CD4-positive, alpha-beta T cell (primary cell): ENCODE data around the gene KICS2. TPM values are rescaled to one million over a fixed set of nuclear protein-coding genes. Genes with fewer than 3 reads are reported as not detected.

ENCODE experiments used
- ATAC-seq: fragments of 200-7000 bp; cut with Tn5 transposase; one replicate; pipeline ENCODE4 v1.10.0; 2022; ENCODE audit warnings: mild to moderate bottlenecking; ENCODE audit not compliant: poor library complexity
- CTCF ChIA-PET: fragments of 350-600 bp; sonication (Branson Sonifier 250); formaldehyde crosslinking; loops from one replicate; lab custom pipeline; 2021; ENCODE audit warnings: antibody characterized with exemption, inconsistent platforms; lab: Charles Lee
- POLR2A ChIA-PET: fragments of 350-600 bp; sonication (Branson Sonifier 250); formaldehyde crosslinking; loops from one replicate; lab custom pipeline; 2021; ENCODE audit warnings: antibody characterized with exemption, inconsistent platforms; lab: Charles Lee
- DNase-seq, 14 experiments: peaks; one replicate each; pipeline ENCODE4 v3.0.0-alpha.2; 2013 to 2020; ENCODE audit warnings: mixed read lengths in 2 of 14
- H3K27ac ChIP-seq, 2 donors: one replicate each; pipeline versions ENCODE4 v1.5.1 to v1.7.0; 2013; ENCODE audit warnings: low read length in 2 of 2, low read depth in 1 of 2, mild to moderate bottlenecking in 1 of 2
- H3K27me3 ChIP-seq, 2 experiments: 1 replicate in 1 of 2; 2 replicates in 1 of 2; pipeline versions ENCODE4 v1.6.1 to v1.7.0; 2013; ENCODE audit warnings: low read length in 2 of 2, control low read depth in 1 of 2, mild to moderate bottlenecking in 1 of 2, moderate library complexity in 1 of 2; ENCODE audit not compliant: insufficient read depth in 2 of 2, control insufficient read depth in 1 of 2
- H3K36me3 ChIP-seq: one replicate; pipeline ENCODE4 v1.6.1; 2013; ENCODE audit warnings: low read length, control low read depth; ENCODE audit not compliant: insufficient read depth
- H3K4me1 ChIP-seq: one replicate; pipeline ENCODE4 v1.6.1; 2013; ENCODE audit warnings: low read length, control low read depth; ENCODE audit not compliant: insufficient read depth
- H3K4me3 ChIP-seq: one replicate; pipeline ENCODE4 v1.5.1; 2013; ENCODE audit warnings: mild to moderate bottlenecking, low read length, moderate library complexity
- H3K9me3 ChIP-seq, 2 experiments: 1 replicate in 1 of 2; 2 replicates in 1 of 2; pipeline versions ENCODE4 v1.6.1 to v1.7.0; 2013; ENCODE audit warnings: low read length in 2 of 2, mild to moderate bottlenecking in 2 of 2, control low read depth in 1 of 2, moderate library complexity in 1 of 2; ENCODE audit not compliant: control insufficient read depth in 1 of 2, insufficient read depth in 1 of 2
- H3K27ac Mint-ChIP-seq: one replicate; pipeline ENCODE4 v1.8.0; 2020; ENCODE audit warnings: mixed read lengths
- H3K27me3 Mint-ChIP-seq: one replicate; pipeline ENCODE4 v1.8.0; 2021; ENCODE audit warnings: mixed read lengths
- H3K36me3 Mint-ChIP-seq: one replicate; pipeline ENCODE4 v1.8.0; 2021; ENCODE audit warnings: low read depth, mixed read lengths
- H3K4me1 Mint-ChIP-seq: one replicate; pipeline ENCODE4 v1.8.0; 2021; ENCODE audit warnings: low read depth, mixed read lengths
- H3K4me3 Mint-ChIP-seq: one replicate; pipeline ENCODE4 v1.8.0; 2020; ENCODE audit warnings: mild to moderate bottlenecking, mixed read lengths
- H3K9me3 Mint-ChIP-seq: one replicate; pipeline ENCODE4 v1.8.0; 2020; ENCODE audit warnings: mixed read lengths
- intact Hi-C, 2 experiments: fragments of 100-400 bp; cut with DNase I in 1 of 2; cut with micrococcal nuclease in 1 of 2; formaldehyde crosslinking; loops; one replicate each; pipeline versions ENCODE4 v1.15.1 to v1.9.0; 2023 to 2025; cut with DNase I, micrococcal nuclease
- total RNA-seq, 174 experiments: library from RNA in 2 of 174; stranded (reverse) in 2 of 174; gene quantifications; one replicate each; pipeline ENCODE4 v1.2.3 and lab custom pipeline; 2021 to 2026
- TF ChIP-seq, protein P1 (sequence below): fragments of 200-600 bp; IDR thresholded peaks from one replicate; pipeline ENCODE4 v1.8.0; 2022; ENCODE audit warnings: antibody characterized with exemption, mild to moderate bottlenecking

KICS2 gene
- total RNA-seq, 2 experiments from 2014 or later: 13.6 to 14.0 TPM

DNA sequence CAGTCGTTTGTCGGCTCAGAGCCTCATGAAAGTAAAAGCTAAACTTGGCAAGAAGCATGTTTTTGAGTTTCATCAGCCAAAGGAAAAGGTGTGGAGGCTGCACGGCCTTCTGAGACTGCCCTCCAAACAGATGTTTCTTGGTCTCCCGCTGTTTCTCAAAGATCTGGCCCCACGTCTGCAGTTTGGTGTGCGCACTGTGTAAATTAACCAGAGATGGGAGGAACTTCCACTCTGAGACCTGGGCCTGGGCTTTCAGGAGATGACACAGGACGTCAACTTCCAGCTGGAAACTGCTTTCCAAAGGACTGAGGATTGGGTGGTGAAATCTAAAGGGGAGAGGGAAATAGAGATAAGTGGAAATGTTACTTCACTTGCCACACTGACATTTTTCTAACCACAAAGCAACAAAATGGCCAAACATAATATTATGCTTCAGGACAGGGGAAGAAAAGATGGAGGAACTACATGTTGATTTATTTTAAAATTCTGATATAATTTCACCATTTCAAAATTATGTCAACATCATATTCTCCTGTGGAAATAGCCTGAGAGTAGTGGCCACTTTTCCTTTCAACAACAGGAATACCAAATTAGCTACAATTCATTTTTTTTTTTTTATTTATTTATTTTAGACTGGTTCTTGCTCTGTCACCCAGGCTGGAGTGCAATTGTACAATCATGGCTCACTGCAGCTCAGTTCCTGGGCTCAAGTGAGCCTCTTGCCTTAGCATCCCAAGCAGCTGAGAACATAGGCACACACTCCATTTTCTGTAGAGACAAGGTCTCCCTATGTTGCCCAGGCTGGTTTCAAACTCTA, 27.6 kb downstream of the KICS2 start:
- H3K4me1 ChIP-seq: no peaks in the 10 kb centered on the region
- H3K4me3 ChIP-seq: no peak overlapping the region
- intact Hi-C loops: no loop called here
- DNase-seq: no peak
- Mint-ChIP-seq H3K9me3 (no peaks in the 10 kb centered on the region), H3K27me3 (no peaks in the 10 kb centered on the region), H3K36me3 (peaks cover 33% of the 10 kb centered on the region), H3K4me3 (no peak overlapping the region), H3K4me1 (peaks cover 3% of the 10 kb centered on the region), H3K27ac (no peak overlapping the region)
- ATAC-seq: no peak
- ChIA-PET POLR2A (no interaction called here), CTCF (no interaction called here)
- H3K27ac ChIP-seq: no peak overlapping the region
- H3K9me3 ChIP-seq: no peaks in the 10 kb centered on the region
- peaks cover 29% of the 10 kb centered on the region for H3K36me3 ChIP-seq
- H3K27me3 ChIP-seq: no peaks in the 10 kb centered on the region
- TF ChIP-seq, protein P1, sequence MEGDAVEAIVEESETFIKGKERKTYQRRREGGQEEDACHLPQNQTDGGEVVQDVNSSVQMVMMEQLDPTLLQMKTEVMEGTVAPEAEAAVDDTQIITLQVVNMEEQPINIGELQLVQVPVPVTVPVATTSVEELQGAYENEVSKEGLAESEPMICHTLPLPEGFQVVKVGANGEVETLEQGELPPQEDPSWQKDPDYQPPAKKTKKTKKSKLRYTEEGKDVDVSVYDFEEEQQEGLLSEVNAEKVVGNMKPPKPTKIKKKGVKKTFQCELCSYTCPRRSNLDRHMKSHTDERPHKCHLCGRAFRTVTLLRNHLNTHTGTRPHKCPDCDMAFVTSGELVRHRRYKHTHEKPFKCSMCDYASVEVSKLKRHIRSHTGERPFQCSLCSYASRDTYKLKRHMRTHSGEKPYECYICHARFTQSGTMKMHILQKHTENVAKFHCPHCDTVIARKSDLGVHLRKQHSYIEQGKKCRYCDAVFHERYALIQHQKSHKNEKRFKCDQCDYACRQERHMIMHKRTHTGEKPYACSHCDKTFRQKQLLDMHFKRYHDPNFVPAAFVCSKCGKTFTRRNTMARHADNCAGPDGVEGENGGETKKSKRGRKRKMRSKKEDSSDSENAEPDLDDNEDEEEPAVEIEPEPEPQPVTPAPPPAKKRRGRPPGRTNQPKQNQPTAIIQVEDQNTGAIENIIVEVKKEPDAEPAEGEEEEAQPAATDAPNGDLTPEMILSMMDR: no peak

DNA sequence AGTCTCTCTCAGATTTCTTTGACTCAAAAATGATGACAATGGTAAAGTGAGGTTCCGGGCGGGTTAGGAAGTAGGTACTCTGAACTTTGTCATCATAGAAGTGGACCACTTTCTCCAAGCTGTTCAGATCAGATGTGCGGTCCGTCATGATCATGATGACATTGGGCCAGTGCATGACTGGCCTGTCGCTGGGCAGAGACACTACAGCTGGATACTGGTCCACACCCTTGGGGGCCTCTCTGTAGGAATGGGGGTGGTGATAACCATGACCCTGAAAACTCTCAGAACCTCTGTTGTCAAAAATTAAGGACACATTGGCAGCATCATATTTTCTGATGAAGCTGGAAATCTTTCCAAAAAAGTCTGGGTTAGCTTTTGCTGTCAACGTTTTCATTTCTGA, 28.2 kb downstream of the KICS2 start:
- Mint-ChIP-seq H3K36me3 (peaks cover 37% of the 10 kb centered on the region), H3K4me1 (peaks cover 3% of the 10 kb centered on the region), H3K9me3 (no peaks in the 10 kb centered on the region), H3K4me3 (no peak overlapping the region), H3K27me3 (no peaks in the 10 kb centered on the region), H3K27ac (no peak overlapping the region)
- DNase-seq (no peak), ATAC-seq (no peak)
- Histone ChIP-seq H3K9me3 (no peaks in the 10 kb centered on the region), H3K27me3 (no peaks in the 10 kb centered on the region), H3K36me3 (peaks cover 29% of the 10 kb centered on the region), H3K4me3 (no peak overlapping the region), H3K4me1 (no peaks in the 10 kb centered on the region), H3K27ac (no peak overlapping the region)
- POLR2A ChIA-PET: no interaction called here
- TF ChIP-seq, protein P1: no peak
- intact Hi-C loops: no loop called here
- CTCF ChIA-PET: no interaction called here

DNA sequence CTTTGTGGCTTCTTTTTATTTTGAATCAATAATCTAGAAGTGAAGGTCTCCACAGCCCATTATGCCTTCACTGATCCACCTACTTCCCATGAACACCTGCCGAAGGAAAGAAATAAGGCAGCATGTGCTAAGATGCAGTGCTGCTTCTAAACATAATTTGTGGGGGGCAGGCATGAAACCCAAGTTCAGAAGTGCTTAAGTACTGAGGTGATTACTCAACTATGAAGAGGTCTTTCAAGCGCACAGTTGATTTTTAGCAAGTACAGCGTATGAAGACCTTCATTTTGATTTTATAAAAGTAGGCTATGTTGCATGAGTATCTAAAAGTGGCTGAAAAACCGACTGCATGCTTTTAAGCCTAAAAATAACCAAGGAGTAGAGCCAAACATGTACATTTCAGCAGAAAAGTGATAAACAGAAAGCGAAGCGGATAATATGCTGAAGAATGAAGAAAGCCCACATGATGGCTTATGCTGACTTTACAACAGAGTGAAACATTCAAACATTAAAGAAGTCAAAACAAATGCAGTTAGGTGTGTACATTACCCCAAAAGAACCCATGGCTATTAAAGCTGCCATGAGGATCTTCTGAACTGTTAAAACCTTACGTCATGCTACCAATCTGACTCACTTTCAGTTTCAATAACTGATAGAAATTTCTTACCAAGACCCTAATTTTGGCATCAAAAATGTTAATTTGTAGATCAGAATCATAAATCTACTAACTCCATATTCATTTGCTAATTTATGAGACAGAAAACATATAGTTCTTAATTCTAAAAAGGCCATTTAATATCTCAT, 29.3 kb downstream of the KICS2 start:
- Histone ChIP-seq H3K36me3 (peaks cover 29% of the 10 kb centered on the region), H3K27me3 (no peaks in the 10 kb centered on the region), H3K27ac (no peak overlapping the region), H3K4me3 (no peak overlapping the region), H3K4me1 (no peaks in the 10 kb centered on the region), H3K9me3 (no peaks in the 10 kb centered on the region)
- no peaks in the 10 kb centered on the region for H3K27me3 Mint-ChIP-seq
- ATAC-seq (no peak), DNase-seq (no peak)
- H3K27ac Mint-ChIP-seq: peak overlapping the region; percentile 15
- intact Hi-C loops: no loop called here
- H3K4me1 Mint-ChIP-seq: peaks cover 3% of the 10 kb centered on the region
- POLR2A ChIA-PET: no interaction called here
- H3K4me3 Mint-ChIP-seq: no peak overlapping the region
- no peaks in the 10 kb centered on the region for H3K9me3 Mint-ChIP-seq
- peaks cover 37% of the 10 kb centered on the region for H3K36me3 Mint-ChIP-seq
- TF ChIP-seq, protein P1: no peak
- CTCF ChIA-PET: no interaction called here
